Neural progenitor cell (in vitro differentiated cells): ENCODE results near the gene S100A12.

Source experiments
- EZH2 ChIP-seq: fragments of 200-600 bp; sonication (generic); IDR thresholded peaks from 2 replicates; pipeline ENCODE4 v1.6.1; 2017; ENCODE audit warnings: antibody characterized with exemption, mild to moderate bottlenecking, moderate library complexity
- TF ChIP-seq, protein P1 (sequence below): fragments of 200-600 bp; sonication (generic); IDR thresholded peaks from 2 replicates; pipeline ENCODE4 v1.5.1; 2017; ENCODE audit warnings: antibody characterized with exemption, mild to moderate bottlenecking

DNA sequence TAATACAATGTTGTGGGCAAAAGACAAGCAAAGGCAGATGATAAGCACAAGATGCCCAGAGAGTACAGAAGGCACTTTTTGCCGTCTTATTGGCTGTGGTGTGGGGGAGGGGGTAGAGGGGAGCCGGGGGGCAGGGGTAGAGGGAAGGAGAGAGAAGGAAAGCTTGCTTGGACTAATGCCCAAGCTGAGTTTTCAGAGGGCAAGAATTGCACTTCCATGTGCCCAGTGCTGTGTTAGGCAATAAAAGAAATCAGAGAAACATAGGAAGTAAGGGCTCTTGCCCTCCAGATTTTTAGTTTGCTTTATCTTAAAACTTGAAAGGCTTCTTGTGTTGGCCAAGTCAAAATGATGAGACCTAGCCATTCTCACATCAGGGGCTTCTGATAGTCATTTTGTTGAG lies 8.3 kb downstream of the S100A12 start:
- TF ChIP-seq, protein P1, sequence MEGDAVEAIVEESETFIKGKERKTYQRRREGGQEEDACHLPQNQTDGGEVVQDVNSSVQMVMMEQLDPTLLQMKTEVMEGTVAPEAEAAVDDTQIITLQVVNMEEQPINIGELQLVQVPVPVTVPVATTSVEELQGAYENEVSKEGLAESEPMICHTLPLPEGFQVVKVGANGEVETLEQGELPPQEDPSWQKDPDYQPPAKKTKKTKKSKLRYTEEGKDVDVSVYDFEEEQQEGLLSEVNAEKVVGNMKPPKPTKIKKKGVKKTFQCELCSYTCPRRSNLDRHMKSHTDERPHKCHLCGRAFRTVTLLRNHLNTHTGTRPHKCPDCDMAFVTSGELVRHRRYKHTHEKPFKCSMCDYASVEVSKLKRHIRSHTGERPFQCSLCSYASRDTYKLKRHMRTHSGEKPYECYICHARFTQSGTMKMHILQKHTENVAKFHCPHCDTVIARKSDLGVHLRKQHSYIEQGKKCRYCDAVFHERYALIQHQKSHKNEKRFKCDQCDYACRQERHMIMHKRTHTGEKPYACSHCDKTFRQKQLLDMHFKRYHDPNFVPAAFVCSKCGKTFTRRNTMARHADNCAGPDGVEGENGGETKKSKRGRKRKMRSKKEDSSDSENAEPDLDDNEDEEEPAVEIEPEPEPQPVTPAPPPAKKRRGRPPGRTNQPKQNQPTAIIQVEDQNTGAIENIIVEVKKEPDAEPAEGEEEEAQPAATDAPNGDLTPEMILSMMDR: no peak
- no peak for TF ChIP-seq EZH2
